Tibial artery (tissue), 4 donors: ENCODE measurements around the gene LKAAEAR1.
"Not testable (repeated sequence)": the region's sequence is repeated elsewhere in the genome, so short reads cannot be mapped to it uniquely, and the experiment has no call there.

Experiments used
- DNase-seq, 2 donors: peaks; one replicate each; pipeline ENCODE4 v3.0.0-alpha.2; 2019
- H3K27ac ChIP-seq, 2 donors: fragments of 200-600 bp; sonication (generic) in 1 of 2; 1 replicate in 1 of 2; 2 replicates in 1 of 2; pipeline ENCODE4 v1.5.1; 2018 to 2019; ENCODE audit warnings: mild to moderate bottlenecking in 1 of 2
- H3K27me3 ChIP-seq, 2 donors: fragments of 200-600 bp; sonication (generic) in 1 of 2; one replicate each; pipeline versions ENCODE4 v1.5.1 to v1.6.0; 2016 to 2019
- H3K36me3 ChIP-seq, 3 donors: fragments of 200-600 bp; sonication (generic) in 2 of 3; one replicate each; pipeline ENCODE4 v1.5.1; 2016 to 2019; ENCODE audit warnings: mild to moderate bottlenecking in 2 of 3
- H3K4me1 ChIP-seq, 4 donors: fragments of 200-600 bp; sonication (generic) in 2 of 4; 1 replicate in 3 of 4; 2 replicates in 1 of 4; pipeline ENCODE4 v1.5.1; 2016 to 2019
- H3K4me3 ChIP-seq, 2 donors: fragments of 200-600 bp; sonication (generic) in 1 of 2; 1 replicate in 1 of 2; 2 replicates in 1 of 2; pipeline ENCODE4 v1.5.1; 2018 to 2019; ENCODE audit warnings: mild to moderate bottlenecking in 2 of 2
- H3K9me3 ChIP-seq, 3 donors: fragments of 200-600 bp; sonication (generic) in 1 of 3; one replicate each; pipeline ENCODE4 v1.5.1; 2016 to 2019
- intact Hi-C: fragments of 100-400 bp; cut with DNase I; formaldehyde crosslinking; loops from one replicate; pipeline ENCODE4 v1.15.0; 2023; ENCODE audit warnings: low total_unique reads
- TF ChIP-seq, protein P1 (sequence below), 2 experiments: fragments of 200-600 bp in 1 of 2; fragments of 450-650 bp in 1 of 2; IDR thresholded peaks; one replicate each; pipeline ENCODE4 v1.5.1; 2017 to 2019; ENCODE audit warnings: antibody characterized with exemption in 2 of 2, mild to moderate bottlenecking in 1 of 2, moderate library complexity in 1 of 2

The LKAAEAR1 gene, protein sequence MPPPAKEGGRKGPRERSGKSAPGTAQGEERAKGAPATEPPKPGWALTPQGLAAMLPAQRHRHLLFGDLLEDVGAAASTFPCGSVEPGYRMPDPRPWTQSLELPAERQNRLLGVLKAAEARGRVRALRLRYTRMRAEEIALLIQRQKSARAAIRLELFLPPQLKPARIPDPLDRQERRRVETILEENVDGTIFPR

DNA sequence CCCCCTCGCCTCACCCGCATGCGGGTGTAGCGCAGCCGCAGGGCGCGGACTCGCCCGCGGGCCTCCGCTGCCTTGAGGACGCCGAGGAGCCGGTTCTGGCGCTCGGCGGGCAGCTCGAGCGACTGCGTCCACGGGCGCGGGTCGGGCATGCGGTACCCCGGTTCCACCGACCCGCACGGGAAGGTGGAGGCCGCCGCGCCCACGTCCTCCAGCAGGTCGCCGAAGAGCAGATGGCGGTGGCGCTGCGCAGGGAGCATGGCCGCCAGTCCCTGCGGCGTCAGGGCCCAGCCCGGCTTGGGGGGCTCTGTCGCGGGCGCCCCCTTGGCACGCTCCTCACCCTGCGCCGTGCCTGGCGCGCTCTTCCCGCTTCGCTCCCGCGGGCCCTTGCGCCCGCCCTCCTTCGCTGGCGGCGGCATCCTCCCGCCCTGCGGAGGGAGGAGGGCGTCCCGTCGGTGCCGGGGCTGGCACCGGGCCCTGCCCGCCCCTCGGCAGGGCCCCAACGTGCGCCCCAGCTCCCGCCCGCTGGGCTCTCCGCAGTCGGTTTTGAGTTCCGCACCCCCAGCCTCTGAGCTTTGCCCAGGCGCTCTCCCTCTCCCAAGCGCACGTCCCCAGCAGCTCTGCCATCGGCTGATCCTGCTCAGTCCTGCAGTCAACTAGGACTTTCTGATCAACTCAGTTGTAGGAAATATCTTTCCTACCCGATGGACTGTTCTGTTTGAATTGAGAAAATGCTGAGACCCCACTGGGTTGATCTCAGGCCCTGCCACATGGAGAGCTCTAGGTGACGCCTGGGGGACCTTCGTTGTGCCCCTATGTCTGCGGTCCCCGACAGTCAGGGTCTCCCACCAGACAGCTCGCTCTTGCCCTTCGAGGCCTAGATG lies at the start of gene LKAAEAR1:
Gene LKAAEAR1, minus strand, starts transcription at position 595 of the 881 bp plus-strand sequence. Its CDS starts 179 bp downstream, at position 416.
- TF ChIP-seq, protein P1, sequence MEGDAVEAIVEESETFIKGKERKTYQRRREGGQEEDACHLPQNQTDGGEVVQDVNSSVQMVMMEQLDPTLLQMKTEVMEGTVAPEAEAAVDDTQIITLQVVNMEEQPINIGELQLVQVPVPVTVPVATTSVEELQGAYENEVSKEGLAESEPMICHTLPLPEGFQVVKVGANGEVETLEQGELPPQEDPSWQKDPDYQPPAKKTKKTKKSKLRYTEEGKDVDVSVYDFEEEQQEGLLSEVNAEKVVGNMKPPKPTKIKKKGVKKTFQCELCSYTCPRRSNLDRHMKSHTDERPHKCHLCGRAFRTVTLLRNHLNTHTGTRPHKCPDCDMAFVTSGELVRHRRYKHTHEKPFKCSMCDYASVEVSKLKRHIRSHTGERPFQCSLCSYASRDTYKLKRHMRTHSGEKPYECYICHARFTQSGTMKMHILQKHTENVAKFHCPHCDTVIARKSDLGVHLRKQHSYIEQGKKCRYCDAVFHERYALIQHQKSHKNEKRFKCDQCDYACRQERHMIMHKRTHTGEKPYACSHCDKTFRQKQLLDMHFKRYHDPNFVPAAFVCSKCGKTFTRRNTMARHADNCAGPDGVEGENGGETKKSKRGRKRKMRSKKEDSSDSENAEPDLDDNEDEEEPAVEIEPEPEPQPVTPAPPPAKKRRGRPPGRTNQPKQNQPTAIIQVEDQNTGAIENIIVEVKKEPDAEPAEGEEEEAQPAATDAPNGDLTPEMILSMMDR (IDR thresholded peaks at IDR 0.05): no peak
- intact Hi-C loops: no loop called here
- Histone ChIP-seq H3K4me1 (peaks cover 0 to 41% (median 18%) of the 10 kb centered on the region in 4 donors), H3K4me3 (peak within 1 kb of the TSS; percentile 46 to 57), H3K27ac (no peak within 1 kb of the TSS), H3K9me3 (no peaks in the 10 kb centered on the region), H3K36me3 (no peaks in the 10 kb centered on the region), H3K27me3 (peaks cover 3 to 40% of the 10 kb centered on the region in 2 donors)
- DNase-seq: no peak

DNA sequence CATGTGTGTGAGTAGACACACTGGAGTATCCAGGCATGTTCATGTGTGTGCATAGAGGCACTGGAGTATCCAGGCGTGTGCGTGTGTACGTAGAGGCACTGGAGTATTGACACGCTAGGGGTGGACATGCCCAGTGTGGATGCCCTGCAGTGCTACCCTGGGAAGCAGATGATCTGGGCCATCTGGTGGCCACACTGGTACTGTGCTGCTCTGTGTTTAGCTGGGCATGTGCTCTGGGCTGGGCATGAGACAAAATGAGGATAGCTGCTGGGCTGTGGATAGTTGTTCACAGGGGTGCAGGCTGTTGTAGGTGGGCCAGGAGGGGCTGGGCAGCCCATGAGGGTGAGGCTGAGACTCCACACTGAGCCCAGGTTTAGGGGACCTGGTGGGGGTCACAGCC lies 47.2 kb upstream of the LKAAEAR1 start:
- TF ChIP-seq, protein P1 (IDR thresholded peaks at IDR 0.05): no peak
- peak in 1 of 2 donors; percentile 10 for DNase-seq
- Histone ChIP-seq H3K27ac (no peak overlapping the region), H3K4me3 (no peak overlapping the region), H3K27me3 (peaks cover 0 to 29% of the 10 kb centered on the region in 2 donors), H3K9me3 (no peaks in the 10 kb centered on the region), H3K36me3 (no peaks in the 10 kb centered on the region), H3K4me1 (no peaks in the 10 kb centered on the region)
- intact Hi-C loops: no loop called here

DNA sequence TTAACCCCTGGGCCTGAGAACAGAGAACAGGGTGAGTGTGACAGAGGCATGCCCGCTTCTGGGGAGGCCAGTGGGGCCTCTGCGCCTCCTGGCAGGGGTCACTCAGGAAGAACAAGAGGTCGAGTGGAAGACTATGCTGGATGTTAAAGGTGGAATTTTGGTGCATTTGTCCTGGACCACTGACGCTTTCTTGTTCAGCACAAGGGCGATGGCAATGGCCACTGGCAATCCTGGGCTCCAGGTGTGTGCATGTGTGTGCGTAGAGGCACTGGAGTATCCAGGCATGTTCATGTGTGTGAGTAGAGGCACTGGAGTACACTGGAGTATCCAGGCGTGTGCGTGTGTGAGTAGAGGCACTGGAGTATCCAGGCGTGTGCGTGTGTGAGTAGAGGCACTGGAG lies 46.7 kb upstream of the LKAAEAR1 start:
- Histone ChIP-seq H3K9me3 (no peaks in the 10 kb centered on the region), H3K27me3 (peaks cover 0 to 29% of the 10 kb centered on the region in 2 donors), H3K4me3 (no peak overlapping the region), H3K27ac (no peak overlapping the region), H3K4me1 (no peaks in the 10 kb centered on the region), H3K36me3 (no peaks in the 10 kb centered on the region)
- DNase-seq: peak in 1 of 2 donors; percentile 25
- TF ChIP-seq, protein P1 (IDR thresholded peaks at IDR 0.05): no peak
- intact Hi-C loops: no loop called here

DNA sequence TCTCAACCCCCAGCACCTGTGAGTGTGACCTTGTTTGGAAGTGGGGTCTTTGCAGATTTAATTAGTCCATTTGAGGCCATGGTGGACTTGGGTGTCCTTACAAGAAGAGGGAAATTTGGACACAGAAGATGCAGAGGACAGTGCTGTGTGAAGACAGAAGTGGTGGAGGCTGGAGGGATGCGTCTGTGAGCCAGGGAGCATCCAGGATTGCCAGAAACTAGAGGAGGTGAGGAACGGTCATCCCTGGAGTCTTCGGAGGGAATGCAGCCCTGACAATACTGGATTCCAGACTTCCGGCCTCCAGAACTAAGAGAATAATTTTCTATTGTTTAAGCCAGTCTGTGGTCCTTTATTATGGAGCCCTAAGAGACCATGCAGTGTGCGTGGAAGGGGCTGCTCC lies 46.1 kb upstream of the LKAAEAR1 start:
- intact Hi-C loops: no loop called here
- Histone ChIP-seq H3K9me3 (no peaks in the 10 kb centered on the region), H3K36me3 (no peaks in the 10 kb centered on the region), H3K27ac (no peak overlapping the region), H3K4me1 (no peaks in the 10 kb centered on the region), H3K4me3 (no peak overlapping the region), H3K27me3 (peaks cover 0 to 29% of the 10 kb centered on the region in 2 donors)
- DNase-seq: peak in 1 of 2 donors; percentile 5
- TF ChIP-seq, protein P1 (IDR thresholded peaks at IDR 0.05): no peak

DNA sequence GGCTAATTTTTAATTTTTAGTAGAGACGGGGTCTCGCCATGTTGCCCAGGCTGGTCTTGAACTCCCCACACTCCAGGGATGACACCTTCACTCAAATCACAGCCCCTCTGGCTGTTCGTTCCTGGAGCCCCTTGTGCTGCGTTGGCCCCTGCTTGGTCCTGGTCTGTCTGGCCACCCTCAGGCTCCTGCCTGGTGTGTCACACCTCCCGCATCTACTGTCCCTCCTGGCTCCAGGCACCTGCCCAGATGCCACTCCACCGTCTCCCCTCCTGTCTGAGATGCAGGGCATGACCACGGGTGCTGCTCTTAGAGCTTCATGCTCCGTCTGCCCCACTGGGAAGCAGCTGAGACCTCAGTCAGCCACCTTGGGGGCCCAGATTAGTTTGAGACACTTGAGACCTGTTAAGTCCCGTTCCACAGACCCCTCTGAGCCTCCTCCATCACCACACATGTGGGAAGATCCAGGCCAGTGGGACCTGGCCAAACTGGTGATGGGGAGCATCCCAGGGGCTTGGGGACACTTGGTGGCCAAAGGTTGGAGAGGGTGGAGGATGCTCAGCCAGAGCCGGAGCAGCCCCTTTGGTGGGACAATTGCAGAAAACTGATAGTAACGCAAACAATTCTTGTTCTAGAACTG lies 45.1 kb upstream of the LKAAEAR1 start:
- Histone ChIP-seq H3K27me3 (peaks cover 0 to 27% of the 10 kb centered on the region in 2 donors), H3K27ac (no peak overlapping the region), H3K9me3 (no peaks in the 10 kb centered on the region), H3K4me3 (no peak overlapping the region), H3K4me1 (no peaks in the 10 kb centered on the region), H3K36me3 (no peaks in the 10 kb centered on the region)
- TF ChIP-seq, protein P1 (IDR thresholded peaks at IDR 0.05): no peak
- intact Hi-C loops: no loop called here
- DNase-seq: peak in 1 of 2 donors; percentile 43

DNA sequence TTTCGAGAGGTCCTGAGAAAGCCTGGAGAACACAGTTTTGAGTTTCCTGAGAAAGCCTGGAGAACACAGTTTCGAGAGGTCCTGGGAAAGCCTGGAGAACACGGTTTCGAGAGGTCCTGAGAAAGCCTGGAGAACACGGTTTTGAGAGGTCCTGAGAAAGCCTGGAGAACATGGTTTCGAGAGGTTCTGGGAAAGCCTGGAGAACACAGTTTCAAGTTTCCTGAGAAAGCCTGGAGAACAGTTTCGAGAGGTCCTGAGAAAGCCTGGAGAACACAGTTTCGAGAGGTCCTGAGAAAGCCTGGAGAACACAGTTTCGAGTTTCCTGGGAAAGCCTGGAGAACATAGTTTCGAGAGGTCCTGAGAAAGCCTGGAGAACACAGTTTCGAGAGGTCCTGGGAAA lies 39.3 kb upstream of the LKAAEAR1 start:
- H3K4me1 ChIP-seq, intact Hi-C loops, H3K27ac ChIP-seq, H3K9me3 ChIP-seq, H3K36me3 ChIP-seq, H3K4me3 ChIP-seq: not testable (repeated sequence)
- peaks cover 0 to 31% of the 10 kb centered on the region in 2 donors for H3K27me3 ChIP-seq
- DNase-seq: peak in 1 of 2 donors; percentile 7

DNA sequence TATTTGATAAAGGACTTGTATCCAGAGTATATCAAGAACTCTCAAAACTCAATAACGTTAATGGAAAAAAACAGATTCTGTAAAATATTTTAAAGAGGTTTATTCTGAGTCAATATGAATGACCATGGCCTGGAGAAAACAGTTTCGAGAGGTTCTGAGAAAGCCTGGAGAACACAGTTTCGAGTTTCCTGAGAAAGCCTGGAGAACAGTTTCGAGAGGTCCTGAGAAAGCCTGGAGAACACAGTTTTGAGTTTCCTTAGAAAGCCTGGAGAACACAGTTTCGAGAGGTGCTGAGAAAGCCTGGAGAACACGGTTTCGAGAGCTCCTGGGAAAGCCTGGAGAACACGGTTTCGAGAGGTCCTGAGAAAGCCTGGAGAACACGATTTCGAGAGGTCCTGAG lies 38.7 kb upstream of the LKAAEAR1 start:
- H3K9me3 ChIP-seq, H3K27ac ChIP-seq, H3K36me3 ChIP-seq, DNase-seq, intact Hi-C loops, H3K4me1 ChIP-seq, H3K4me3 ChIP-seq: not testable (repeated sequence)
- H3K27me3 ChIP-seq: peaks cover 0 to 29% of the 10 kb centered on the region in 2 donors
